Sigmoid colon (tissue), 4 donors: ENCODE measurements around the gene UBALD1.

Experiments used
- EP300 ChIP-seq, 4 donors: sonication (generic); formaldehyde crosslinking; IDR thresholded peaks; one replicate each; pipeline ENCODE4 v1.6.1; 2017; ENCODE audit warnings: antibody characterized with exemption in 4 of 4
- POLR2A ChIP-seq, 2 donors: fragments of 450-650 bp; IDR thresholded peaks; one replicate each; pipeline ENCODE4 v1.6.1; 2016; ENCODE audit warnings: antibody characterized with exemption in 2 of 2, mild to moderate bottlenecking in 2 of 2, moderate library complexity in 2 of 2
- TF ChIP-seq, protein P1 (sequence below), 4 experiments: fragments of 450-650 bp in 3 of 4; fragments of 200-600 bp in 1 of 4; IDR thresholded peaks; one replicate each; pipeline ENCODE4 v1.5.1; 2016 to 2019; ENCODE audit warnings: antibody characterized with exemption in 4 of 4, mild to moderate bottlenecking in 3 of 4, moderate library complexity in 2 of 4

DNA sequence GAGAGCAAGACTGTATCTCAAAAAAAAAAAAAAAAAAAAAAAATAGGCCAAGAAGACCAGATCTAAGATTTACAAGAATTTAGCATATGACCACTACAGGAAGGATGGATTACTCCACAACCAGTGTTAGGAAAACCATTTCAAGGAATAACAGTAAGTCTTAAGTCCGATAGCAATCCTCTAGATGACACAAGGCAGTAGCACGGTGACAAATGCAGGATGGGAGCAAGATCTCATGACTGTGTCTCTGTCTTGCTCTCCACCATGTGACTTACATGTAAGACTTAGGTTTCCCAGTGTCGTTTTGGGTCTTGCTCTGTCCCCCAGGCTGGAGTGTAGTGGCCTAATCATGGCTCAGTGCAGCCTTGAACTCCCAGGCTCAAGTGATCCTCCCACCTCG, 30.8 kb downstream of the UBALD1 start:
- TF ChIP-seq EP300 (IDR thresholded peaks at IDR 0.05) (no peak), POLR2A (IDR thresholded peaks at IDR 0.05) (no peak)
- TF ChIP-seq, protein P1, sequence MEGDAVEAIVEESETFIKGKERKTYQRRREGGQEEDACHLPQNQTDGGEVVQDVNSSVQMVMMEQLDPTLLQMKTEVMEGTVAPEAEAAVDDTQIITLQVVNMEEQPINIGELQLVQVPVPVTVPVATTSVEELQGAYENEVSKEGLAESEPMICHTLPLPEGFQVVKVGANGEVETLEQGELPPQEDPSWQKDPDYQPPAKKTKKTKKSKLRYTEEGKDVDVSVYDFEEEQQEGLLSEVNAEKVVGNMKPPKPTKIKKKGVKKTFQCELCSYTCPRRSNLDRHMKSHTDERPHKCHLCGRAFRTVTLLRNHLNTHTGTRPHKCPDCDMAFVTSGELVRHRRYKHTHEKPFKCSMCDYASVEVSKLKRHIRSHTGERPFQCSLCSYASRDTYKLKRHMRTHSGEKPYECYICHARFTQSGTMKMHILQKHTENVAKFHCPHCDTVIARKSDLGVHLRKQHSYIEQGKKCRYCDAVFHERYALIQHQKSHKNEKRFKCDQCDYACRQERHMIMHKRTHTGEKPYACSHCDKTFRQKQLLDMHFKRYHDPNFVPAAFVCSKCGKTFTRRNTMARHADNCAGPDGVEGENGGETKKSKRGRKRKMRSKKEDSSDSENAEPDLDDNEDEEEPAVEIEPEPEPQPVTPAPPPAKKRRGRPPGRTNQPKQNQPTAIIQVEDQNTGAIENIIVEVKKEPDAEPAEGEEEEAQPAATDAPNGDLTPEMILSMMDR (IDR thresholded peaks at IDR 0.05) = no peak
